ENCODE measurements around the gene GH1.

GRCh38 chr17:63943745-63944144 lies 25.1 kb upstream of the GH1 start:
- peak in 1 of 3 experiments; percentile 14 for TF ChIP-seq CTCF (IDR thresholded peaks at IDR 0.05)
- TF ChIP-seq POLR2A (IDR thresholded peaks at IDR 0.05), result no peak

All from testis (tissue), 2 donors.